Activated T-cell treated with anti-CD3 and anti-CD28 coated beads for 48 hours (primary cell): ENCODE data around the gene OR10A4.
"Not testable (repeated sequence)": the region's sequence is repeated elsewhere in the genome, so short reads cannot be mapped to it uniquely, and the experiment has no call there.

Experiments used
- DNase-seq: peaks from one replicate; pipeline ENCODE4 v3.0.0-alpha.2; 2020; ENCODE audit warnings: low read depth

The OR10A4 gene, protein sequence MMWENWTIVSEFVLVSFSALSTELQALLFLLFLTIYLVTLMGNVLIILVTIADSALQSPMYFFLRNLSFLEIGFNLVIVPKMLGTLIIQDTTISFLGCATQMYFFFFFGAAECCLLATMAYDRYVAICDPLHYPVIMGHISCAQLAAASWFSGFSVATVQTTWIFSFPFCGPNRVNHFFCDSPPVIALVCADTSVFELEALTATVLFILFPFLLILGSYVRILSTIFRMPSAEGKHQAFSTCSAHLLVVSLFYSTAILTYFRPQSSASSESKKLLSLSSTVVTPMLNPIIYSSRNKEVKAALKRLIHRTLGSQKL

DNA sequence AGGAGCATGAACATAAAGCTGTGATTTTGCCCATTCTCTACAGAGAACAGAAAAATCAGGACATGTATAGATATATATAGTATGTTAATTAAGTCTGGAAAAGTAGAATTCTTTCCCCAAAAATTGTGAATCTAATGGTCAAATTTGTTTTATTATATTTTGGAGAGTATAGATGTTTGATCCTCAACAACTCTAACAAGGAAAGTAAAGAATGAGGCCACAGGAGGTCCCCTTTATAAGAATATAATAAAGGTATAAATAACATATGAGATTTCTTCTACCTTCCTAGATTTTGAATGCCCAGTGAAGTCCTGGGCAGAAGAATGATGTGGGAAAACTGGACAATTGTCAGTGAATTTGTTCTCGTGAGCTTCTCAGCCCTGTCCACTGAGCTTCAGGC lies at the start of gene OR10A4:
OR10A4 (plus strand) TSS at position 301 of the 400 bp plus-strand sequence; CDS start at position 324, 23 bp downstream.
- DNase-seq: no peak

DNA sequence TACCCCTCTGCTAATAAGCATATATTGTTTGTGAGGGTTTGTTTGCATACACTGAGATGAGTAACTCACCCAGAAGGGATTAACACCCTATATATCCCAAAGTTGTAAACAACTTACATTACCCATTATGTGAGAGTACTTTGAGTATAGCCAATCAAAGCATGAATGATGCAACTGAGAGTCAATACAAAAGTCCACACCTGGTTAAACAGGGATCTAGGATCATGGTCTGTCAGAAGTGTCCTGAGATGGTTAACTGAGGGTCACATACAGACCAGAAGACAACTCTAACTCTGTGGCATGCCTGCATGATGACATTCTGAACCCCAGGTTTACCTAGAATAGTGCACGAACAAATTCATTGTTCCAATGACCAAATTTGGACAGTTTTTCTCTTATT lies 48.3 kb upstream of the OR10A4 start:
- DNase-seq: no peak

DNA sequence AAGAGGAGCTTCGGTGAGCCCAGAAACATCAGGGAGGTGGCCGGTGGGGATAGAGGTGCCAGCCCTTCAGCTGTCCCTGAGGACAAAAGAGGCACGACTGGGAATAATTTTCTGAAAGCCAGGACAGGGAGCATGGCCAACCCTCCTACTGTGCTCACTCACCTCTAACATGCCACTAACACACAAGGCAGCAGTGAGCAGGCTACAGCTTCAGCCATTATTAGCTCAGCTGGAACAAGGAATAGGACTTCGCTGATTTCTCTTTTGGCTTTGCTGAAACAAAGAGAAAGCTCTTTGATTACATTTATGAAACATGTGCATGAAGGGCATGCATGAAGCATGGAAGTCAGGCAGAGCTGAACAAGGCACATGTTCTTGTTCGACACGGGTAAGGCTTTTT lies 43.1 kb upstream of the OR10A4 start:
- DNase-seq: no peak

DNA sequence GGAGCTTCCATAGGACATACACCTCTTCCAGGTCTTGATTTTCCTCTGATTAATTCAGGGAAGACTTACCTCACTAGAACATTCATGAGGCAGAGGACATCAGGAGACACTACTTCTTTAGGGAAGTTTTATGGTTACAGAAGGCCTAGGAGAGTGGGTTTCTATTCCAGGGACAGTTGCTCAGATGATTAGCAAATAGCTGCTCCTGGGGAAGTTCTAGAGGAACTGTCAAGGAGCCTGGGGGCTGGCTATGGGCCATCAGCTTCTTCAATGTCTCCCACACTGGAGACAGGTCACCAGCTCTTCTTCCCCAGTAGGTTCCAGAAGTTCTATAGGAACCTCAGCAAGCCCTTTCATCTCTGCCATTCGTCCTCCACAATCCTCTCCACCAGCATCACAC lies 42.4 kb upstream of the OR10A4 start:
- DNase-seq: no peak

DNA sequence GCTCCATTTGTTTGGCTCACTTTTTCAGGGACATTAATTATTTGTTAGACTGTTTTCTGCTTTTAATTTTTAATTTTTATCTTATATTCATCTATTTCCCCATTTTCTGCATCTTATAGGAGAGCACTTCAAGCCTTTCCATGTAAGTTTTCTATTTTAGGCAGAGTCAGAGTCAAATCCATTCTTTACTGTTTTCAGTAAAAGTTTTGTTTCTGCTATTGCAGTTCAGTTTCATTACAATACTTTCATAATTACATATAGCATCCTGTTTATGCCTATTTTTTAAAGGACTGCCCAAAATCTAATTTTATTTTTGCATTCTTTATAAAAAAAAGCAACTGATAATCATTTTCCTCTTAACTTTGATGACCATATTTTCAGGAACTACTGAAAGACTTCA lies 34.7 kb upstream of the OR10A4 start:
- DNase-seq: no peak

DNA sequence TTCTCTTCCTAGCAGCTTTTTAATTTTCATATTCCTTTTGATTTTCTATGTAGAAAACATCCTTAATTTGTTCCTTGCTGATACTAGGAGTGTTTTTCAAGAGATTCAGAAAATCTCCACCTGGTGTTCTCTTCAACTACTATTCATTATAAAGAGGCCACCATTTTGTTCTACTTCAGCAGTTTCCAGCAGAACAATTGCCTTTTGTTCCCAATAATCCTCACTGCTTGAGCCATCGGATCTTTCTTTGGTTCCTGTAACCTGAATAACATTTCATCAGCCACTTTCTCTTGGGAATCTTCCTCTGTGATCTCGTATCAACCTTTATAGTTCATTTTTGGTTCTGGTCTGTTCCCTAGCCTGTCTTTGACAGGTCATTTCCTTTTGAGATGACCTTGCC lies 32.8 kb upstream of the OR10A4 start:
- no peak for DNase-seq

DNA sequence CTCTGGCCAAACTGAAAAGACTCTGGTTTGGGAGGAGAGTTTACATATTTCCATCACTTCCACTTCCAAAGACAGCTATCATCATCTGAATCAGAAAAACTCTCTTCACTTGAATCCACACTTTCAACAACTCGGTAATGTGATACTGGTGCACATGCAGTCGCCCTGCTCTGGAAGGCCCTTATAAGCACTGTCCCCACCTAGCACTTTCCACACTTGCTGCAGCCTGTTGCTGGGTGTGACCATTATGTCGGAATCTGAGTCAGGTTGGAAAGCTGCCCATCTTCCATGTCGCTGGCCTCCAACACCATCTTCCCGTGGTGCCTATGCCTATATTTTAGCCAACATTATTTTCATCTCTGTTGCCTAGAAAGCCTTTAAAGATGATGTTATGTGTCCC lies 32.1 kb upstream of the OR10A4 start:
- no peak for DNase-seq

DNA sequence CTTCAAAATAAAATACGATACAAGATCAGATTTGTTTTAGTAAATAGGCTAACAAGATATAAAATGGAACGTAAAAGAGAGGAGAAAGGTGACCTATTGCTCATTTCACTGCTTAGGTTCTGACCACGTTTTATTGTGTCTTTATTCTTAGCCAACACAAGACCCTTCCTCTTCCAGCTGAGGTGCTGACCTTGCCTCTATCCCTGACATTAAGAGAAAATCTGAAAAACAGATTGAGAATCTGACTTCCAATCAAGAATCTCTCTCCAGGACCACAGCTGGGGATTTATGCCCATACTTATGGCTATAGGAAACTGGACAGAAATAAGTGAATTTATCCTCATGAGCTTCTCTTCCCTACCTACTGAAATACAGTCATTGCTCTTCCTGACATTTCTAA lies 31.0 kb upstream of the OR10A4 start, which contains the start of gene OR10A5:
OR10A5 (plus strand) TSS at position 301 of the 400 bp plus-strand sequence; CDS start at position 301, 0 bp downstream.
- DNase-seq: no peak

DNA sequence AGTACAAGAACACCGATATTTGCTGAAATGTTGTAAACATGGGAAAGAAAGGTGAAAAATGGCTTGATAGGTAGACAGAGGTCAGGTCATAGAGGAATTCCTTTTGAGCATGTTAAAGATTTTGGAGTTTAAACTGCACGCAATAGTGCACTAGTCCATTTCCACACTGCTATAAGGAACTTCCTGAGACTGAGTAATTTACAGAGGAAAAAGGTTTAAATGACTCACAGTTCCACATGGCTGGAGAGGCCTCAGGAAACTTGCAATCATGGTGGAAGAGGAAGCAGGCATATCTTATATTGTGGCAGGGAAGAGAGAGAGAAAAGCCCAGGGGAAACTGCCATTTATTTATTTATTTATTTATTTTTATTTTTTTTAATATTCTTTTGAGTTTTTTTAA lies 25.9 kb upstream of the OR10A4 start:
- DNase-seq: no peak

DNA sequence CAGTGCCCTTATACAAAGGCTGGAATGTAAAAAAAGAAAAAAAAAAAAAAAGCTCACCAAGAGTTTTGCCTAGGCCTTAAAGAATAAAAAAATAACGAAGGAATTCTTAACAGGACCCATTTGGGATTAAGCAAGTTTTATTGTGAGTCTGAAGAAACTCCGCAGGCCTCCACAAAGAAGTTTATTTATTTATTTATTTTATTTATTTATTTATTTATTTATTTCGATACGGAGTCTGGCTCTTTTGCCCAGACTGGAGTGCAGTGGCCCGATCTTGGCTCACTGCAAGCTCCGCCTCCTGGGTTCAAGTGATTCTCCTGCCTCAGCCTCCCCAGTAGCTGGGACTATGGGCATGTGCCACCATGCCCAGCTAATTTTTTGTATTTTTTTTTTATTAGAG lies 21.6 kb upstream of the OR10A4 start:
- DNase-seq: not testable (repeated sequence)

DNA sequence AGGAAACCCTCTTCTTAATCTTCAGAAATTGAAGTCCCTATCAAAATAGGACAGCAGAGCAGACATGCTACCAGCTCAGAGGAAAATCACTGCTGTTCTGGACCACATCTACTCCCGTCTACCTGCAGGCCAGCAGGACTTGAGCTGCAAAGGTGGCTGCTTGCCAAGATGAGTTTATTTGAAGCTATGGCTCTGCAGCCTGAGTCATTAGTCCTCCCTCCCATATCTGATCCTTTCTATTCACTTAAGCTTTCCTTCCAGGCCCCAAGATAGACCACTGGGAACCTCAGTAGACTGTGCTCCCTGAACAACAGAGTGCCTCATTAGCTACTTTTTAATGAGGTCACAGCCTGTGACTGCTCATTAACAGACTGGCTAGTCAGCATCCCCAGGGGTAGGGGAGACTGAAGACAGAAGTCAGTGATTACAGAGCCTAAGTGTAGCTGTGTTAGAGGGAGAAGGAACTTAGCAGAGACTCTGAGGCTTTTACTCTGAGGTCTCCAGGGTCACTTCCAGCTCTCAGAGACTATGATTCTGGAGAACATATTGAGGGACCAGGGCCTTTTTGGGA lies 20.4 kb upstream of the OR10A4 start:
- DNase-seq: no peak

DNA sequence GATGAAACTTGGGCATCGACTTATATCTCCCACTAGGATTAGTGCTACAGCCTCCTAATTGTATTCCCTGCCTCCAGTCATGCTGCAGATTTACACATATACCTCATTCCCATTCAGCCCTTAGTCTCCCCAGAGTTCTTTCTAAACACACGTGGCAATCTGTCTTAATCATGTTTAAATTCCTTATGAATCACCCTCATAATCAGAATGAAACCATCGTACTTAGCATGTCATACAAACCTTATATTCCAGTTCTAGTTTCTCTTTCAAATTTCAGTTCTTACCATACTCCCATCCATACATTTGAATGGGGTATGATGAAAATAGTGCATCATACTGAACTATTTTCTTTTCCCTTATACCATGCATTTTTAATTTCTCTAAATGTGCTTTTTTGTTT lies 19.6 kb upstream of the OR10A4 start:
- no peak for DNase-seq

DNA sequence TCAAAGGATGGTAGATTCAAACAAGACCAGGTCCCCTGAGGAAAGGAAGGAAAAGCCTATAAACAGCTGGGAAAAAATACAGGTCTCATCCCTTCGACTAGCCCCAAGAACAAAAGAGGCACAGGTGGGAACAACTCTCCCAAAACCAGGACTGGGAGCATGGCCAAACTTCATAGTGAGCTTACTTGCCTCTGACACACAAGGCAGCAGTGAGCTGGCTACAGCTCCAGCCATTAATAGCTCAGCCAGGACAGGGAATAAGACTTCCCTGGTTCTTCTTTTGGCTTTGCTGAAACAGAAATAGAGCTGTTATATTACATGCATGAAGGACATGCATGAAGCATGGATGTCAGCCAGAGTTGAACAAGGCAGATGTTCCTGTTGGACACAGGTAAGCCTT lies 13.5 kb upstream of the OR10A4 start, which contains the start of gene OR10A2:
OR10A2 (plus strand) TSS at position 97 of the 400 bp plus-strand sequence. CDS start 6,698 bp downstream, outside the sequence.
- DNase-seq: no peak

DNA sequence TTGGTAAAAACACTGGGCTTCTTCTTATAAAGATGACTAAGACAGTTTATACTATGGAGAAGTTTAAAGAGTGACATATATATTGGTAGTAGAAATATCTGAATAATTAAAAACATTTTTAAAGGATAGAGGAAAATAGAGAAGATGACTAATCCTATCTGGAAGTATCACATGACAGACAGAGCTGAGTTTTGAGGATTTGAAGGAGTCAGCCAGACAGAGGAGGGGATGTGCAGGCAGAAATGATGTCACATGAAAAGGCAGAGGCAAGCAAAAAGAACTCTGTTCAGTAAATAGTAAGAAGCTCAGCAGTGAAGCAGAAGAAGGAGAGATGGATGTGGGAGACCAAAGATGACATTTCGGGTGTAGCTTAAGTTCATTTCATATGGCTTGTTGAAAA lies 12.0 kb upstream of the OR10A4 start:
- DNase-seq: no peak

DNA sequence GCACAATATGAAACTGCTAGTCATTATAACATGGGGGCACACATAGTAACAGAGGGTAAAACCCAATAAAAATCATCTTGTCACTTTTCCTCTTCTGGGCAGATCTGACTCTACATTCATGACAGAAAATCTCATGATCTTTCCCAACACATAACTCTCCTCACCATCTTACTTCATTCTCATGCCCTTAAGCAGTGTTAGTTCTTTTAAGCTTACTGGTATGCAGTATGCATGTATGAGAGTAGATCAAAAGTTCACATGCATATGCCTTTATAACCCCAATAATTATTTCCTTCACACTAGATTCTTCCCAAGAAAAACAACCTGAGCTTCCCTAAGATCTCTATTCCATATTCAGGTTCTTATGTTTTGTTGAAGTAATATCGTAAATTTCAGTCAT lies 5.1 kb upstream of the OR10A4 start:
- DNase-seq: no peak

DNA sequence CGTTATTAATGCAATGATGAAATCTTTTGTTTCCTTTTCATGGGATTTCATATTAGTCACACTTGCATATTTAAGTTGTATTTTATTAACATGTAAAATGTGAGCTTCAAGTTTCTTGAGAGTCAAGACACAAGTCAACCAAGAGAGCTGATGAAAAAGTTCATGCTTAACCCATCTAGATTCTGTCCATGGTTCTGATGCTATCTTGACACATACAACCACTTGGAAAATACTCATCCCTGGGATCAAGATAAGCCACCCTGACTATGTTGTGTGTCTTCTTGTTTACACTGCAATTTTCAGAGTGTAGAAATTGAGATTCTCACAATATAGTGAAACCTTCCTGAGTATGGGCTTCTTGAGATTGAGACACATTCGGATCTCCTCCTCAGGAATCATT lies 664 bp upstream of the OR10A4 start:
- no peak for DNase-seq

DNA sequence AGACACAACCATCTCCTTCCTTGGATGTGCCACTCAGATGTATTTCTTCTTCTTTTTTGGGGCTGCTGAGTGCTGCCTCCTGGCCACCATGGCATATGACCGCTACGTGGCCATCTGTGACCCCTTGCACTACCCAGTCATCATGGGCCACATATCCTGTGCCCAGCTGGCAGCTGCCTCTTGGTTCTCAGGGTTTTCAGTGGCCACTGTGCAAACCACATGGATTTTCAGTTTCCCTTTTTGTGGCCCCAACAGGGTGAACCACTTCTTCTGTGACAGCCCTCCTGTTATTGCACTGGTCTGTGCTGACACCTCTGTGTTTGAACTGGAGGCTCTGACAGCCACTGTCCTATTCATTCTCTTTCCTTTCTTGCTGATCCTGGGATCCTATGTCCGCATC lies 489 bp downstream of the OR10A4 start:
- DNase-seq: no peak

DNA sequence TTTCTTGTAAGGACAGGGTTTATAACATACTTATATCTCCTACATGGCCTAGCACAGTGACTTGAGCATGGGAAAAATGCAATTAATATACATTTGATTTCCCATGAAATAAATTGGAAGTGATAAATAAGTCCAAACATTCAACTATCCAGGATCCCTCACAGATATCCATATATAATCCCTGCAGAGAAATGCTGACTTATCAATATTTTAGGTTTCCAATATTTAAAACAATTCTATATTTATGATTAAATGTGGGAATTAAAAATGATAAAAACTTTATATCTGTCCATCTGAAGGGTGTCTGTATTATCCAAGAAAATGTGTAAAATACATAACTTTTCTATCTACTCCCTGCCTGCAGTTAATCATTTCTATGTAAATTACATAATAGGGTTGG lies 6.3 kb downstream of the OR10A4 start:
- DNase-seq: no peak

DNA sequence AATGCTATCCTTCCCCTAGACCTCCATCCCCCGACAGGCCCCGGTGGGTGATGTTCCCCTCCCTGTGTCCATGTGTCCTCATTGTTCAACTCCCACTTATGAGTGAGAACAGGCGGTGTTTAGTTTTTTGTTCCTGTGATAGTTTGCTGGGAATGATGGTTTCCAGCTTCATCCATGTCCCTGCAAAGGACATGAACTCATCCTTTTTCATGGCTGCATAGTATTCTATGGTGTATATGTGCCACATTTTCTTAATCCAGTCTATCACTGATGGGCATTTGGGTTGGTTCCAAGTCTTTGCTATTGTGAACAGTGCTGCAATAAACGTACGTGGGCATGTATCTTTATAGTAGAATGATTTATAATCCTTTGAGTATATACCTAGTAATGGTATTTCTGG lies 11.3 kb downstream of the OR10A4 start:
- DNase-seq: not testable (repeated sequence)

DNA sequence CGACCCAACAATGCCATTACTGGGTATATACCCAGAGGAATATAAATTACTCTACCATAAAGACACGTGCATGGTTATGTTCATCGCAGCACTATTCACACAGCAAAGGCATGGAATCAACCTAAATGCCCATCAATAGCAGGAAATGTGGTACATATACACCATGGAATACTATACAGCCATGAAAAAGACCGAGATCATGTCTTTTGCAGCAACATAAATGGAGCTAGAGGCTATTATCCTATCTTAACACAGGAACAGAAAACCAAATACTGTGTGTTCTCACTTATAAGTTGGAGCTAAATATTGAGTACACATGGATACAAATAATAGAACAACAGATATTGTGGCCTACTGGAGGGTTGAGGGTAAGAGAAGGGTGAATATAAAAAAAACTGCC lies 12.4 kb downstream of the OR10A4 start:
- DNase-seq: no peak

DNA sequence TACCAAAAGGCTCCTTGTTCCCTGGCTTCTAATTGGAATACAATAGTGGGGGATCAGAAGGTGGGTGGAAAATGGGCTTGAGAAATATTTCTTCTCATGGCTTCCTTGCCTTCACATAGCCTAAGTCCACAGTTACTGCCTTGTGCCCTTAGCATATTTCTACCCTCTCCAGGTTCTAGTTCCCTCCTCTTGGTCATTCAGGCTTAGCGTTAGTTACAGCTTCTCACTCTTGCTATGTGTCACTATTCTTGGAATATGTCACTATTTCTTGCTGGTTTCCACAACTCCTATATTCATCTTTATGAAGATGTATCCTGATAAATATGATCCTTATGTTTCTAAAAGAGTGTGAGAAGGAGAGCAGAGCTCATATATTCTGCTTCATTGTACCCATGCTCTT lies 13.4 kb downstream of the OR10A4 start:
- DNase-seq: no peak

DNA sequence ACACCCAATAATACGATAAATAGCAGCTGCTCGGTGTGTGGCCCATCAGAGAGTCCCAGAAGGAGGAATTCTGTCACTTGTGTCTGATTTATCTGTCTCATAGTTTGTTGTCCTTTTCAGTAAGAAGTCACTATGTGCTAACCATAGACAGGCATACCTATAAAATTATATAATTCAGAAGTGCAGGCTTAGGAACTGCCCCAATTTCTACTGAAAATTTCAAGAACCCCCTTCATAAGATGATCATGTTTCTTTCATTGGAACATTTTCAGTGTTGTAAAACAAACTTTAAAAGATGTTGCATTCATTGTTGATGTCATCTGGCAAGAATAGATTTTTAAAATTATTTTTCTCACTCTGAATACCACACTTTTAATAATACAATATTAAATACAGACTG lies 16.0 kb downstream of the OR10A4 start, which contains the start of gene OR2D2:
OR2D2 (minus strand) TSS at position 101 of the 400 bp plus-strand sequence; CDS start at position 101, 0 bp downstream.
- no peak for DNase-seq

DNA sequence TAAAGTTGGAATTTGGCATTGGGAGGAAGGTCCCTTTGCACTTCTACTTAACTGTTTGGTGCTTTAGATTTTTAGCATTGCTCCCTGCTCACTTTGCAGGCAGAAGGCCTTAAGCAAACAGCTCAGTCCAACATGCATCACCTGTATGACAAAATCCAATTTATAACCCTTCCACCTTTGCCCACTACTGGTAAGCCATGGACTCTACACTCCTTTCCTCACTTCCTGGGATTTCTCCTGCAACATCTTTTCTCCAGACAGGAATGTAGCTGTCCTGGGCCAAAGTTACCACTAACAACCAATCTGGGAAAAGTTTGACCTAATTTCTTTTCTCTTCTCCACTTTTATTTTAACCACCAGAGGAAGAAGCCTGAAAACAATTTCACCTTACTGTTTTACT lies 17.7 kb downstream of the OR10A4 start:
- DNase-seq: no peak

DNA sequence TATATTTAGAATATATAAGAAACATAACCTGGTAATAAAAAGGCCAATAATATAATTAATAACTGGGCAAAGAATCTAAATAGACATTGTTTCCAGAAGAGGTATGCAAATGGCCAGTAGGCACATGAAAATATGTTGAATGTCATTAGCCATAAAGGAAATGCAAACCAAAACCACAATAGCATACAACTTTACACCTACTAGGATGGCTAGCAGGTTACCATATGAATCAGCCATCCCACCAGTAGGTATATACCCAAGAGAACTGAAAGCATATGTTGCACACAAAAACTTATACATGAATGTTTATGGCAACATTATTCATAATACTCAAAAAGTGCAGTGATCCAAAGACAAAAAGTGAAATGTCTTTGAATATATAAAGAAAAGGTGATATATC lies 18.6 kb downstream of the OR10A4 start:
- DNase-seq: no peak
